NCI-H187 treated with DMSO at 0.1 percent for 48 hours (cell line): Measurements from ENCODE around the gene ZNRD2.

Experiments used
- DNase-seq: peaks from one replicate; lab custom pipeline; 2025; lab: John Stamatoyannopoulos, UW

ZNRD2 gene

GRCh38 chr11:65610404-65610803 is 40.1 kb downstream of the ZNRD2 start:
- no peak for DNase-seq

GRCh38 chr11:65611028-65611757 is 40.9 kb downstream of the ZNRD2 start:
- no peak for DNase-seq

GRCh38 chr11:65611758-65612603 is 41.7 kb downstream of the ZNRD2 start:
- no peak for DNase-seq

GRCh38 chr11:65612691-65613090 is 42.4 kb downstream of the ZNRD2 start:
- no peak for DNase-seq

- DNase-seq: no peak
Observed at GRCh38 chr11:65613091-65613928, 43.0 kb downstream of the ZNRD2 start.

GRCh38 chr11:65615229-65615949 is 45.1 kb downstream of the ZNRD2 start, which contains the start of gene PCNX3:
PCNX3 (plus strand) TSS chr11:65615776; CDS start chr11:65616312, 536 bp downstream.
- DNase-seq: peak; percentile 97

- DNase-seq: no peak
Observed at GRCh38 chr11:65615950-65616574, 45.8 kb downstream of the ZNRD2 start.

- no peak for DNase-seq
Observed at GRCh38 chr11:65616575-65617001, 46.3 kb downstream of the ZNRD2 start.

- DNase-seq: no peak
Observed at GRCh38 chr11:65617136-65617850, 47.0 kb downstream of the ZNRD2 start.

GRCh38 chr11:65617990-65618751 is 47.9 kb downstream of the ZNRD2 start:
- DNase-seq: no peak

GRCh38 chr11:65618763-65619162 is 48.5 kb downstream of the ZNRD2 start:
- no peak for DNase-seq

- DNase-seq: no peak
Observed at GRCh38 chr11:65619281-65619928, 49.1 kb downstream of the ZNRD2 start.

- DNase-seq: no peak
Observed at GRCh38 chr11:65620666-65621065, 50.4 kb downstream of the ZNRD2 start.

- no peak for DNase-seq
Observed at GRCh38 chr11:65621460-65621859, 51.2 kb downstream of the ZNRD2 start.
